H1 (cell line): ENCODE results near the gene ATXN7L3. TPM values are rescaled to one million over a fixed set of nuclear protein-coding genes. Genes with fewer than 3 reads are reported as not detected.

ENCODE experiments used
- CTCF ChIA-PET: fragments of 300-600 bp; sonication (Branson Sonifier 250); formaldehyde crosslinking; loops from one replicate; lab custom pipeline; 2021; ENCODE audit not compliant: partially characterized antibody; lab: Charles Lee
- POLR2A ChIA-PET: fragments of 300-600 bp; sonication (Branson Sonifier 250); formaldehyde crosslinking; loops from one replicate; lab custom pipeline; 2021; ENCODE audit warnings: inconsistent platforms; ENCODE audit not compliant: partially characterized antibody; lab: Charles Lee
- DNase-seq, 2 experiments: peaks; one replicate each; pipeline versions ENCODE4 v3.0.0 to v3.0.0-alpha.2; 2010 to 2022; ENCODE audit warnings: low spot score in 2 of 2, low read depth in 1 of 2, mixed read lengths in 1 of 2
- FAIRE-seq: peaks from 2 replicates; lab custom pipeline; 2011; peaks lifted over from hg19 to GRCh38; lab: Jason Lieb, UNC
- H2AFZ ChIP-seq: 2 replicates; pipeline ENCODE4 v1.8.1; 2012; ENCODE audit warnings: low read length, inconsistent platforms
- H2AK5ac ChIP-seq: 2 replicates; pipeline ENCODE4 v1.6.1; 2013; ENCODE audit warnings: low read depth, low read length
- H2BK120ac ChIP-seq: replicated peaks from 2 replicates; pipeline ENCODE3; 2013; ENCODE audit warnings: low read depth, low read length, inconsistent platforms
- H2BK12ac ChIP-seq: 2 replicates; pipeline ENCODE4 v1.6.1; 2013; ENCODE audit warnings: low read depth, low read length
- H2BK15ac ChIP-seq: 2 replicates; pipeline ENCODE4 v1.6.1; 2013; ENCODE audit warnings: low read length
- H2BK20ac ChIP-seq: 2 replicates; pipeline ENCODE4 v1.6.1; 2013; ENCODE audit warnings: low read length
- H2BK5ac ChIP-seq: 2 replicates; pipeline ENCODE4 v1.6.1; 2013; ENCODE audit warnings: low read depth, low read length
- H3K14ac ChIP-seq: 2 replicates; pipeline ENCODE4 v1.6.1; 2013; ENCODE audit warnings: inconsistent platforms; ENCODE audit not compliant: insufficient read length
- H3K18ac ChIP-seq: 2 replicates; pipeline ENCODE4 v1.6.1; 2013; ENCODE audit warnings: low read length; ENCODE audit errors: extremely low read depth
- H3K23ac ChIP-seq: 2 replicates; pipeline ENCODE4 v1.6.1; 2013; ENCODE audit warnings: inconsistent platforms; ENCODE audit not compliant: insufficient read length
- H3K23me2 ChIP-seq: 2 replicates; pipeline ENCODE4 v1.6.1; 2013; ENCODE audit warnings: low read depth, low read length
- H3K27ac ChIP-seq: 2 replicates; pipeline ENCODE4 v1.6.1; 2011; ENCODE audit warnings: low read depth, low read length, inconsistent platforms
- H3K27me3 ChIP-seq, 4 experiments: replicated peaks in 1 of 4; 1 replicate in 1 of 4; 2 replicates in 3 of 4; pipeline versions ENCODE4 v1.6.1 to v1.8.1; 2011 to 2013; ENCODE audit warnings: low read length in 3 of 4, mild to moderate bottlenecking in 3 of 4, inconsistent platforms in 2 of 4, mixed read lengths in 2 of 4, moderate library complexity in 1 of 4; ENCODE audit not compliant: control insufficient read depth in 3 of 4, insufficient read depth in 3 of 4; ENCODE audit errors: extremely low read depth in 1 of 4
- H3K36me3 ChIP-seq, 4 experiments: 2 replicates each; pipeline versions ENCODE4 v1.6.1 to v1.8.1; 2011 to 2013; ENCODE audit warnings: mild to moderate bottlenecking in 4 of 4, low read length in 3 of 4, moderate library complexity in 2 of 4, control low read depth in 1 of 4, inconsistent platforms in 1 of 4; ENCODE audit not compliant: insufficient read depth in 4 of 4, control insufficient read depth in 2 of 4
- H3K4ac ChIP-seq: replicated peaks from 2 replicates; pipeline ENCODE3; 2013; ENCODE audit warnings: low read length, low read depth, mixed read lengths, inconsistent platforms; ENCODE audit not compliant: insufficient read length
- H3K4me1 ChIP-seq, 4 experiments: replicated peaks in 1 of 4; 1 replicate in 1 of 4; 2 replicates in 3 of 4; pipeline versions ENCODE4 v1.6.1 to v1.8.1; 2011 to 2013; ENCODE audit warnings: low read length in 3 of 4, inconsistent platforms in 2 of 4, mixed read lengths in 1 of 4; ENCODE audit not compliant: insufficient read depth in 4 of 4, control insufficient read depth in 3 of 4
- H3K4me2 ChIP-seq, 2 experiments: 2 replicates each; pipeline versions ENCODE4 v1.6.1 to v1.8.1; 2011 to 2013; ENCODE audit warnings: low read depth in 2 of 2, low read length in 2 of 2, control low read depth in 1 of 2, inconsistent platforms in 1 of 2, mild to moderate bottlenecking in 1 of 2; ENCODE audit not compliant: insufficient read depth in 1 of 2
- H3K4me3 ChIP-seq, 4 experiments: fragments of 200-600, 300-600 bp in 1 of 4; sonication (generic), shearing (Covaris generic), sonication (Bioruptor Twin) in 1 of 4; 2 replicates each; pipeline versions ENCODE4 v1.5.1 to v1.8.1; 2011 to 2016; ENCODE audit warnings: low read length in 4 of 4, low read depth in 3 of 4, control low read depth in 2 of 4, inconsistent platforms in 2 of 4, mild to moderate bottlenecking in 2 of 4, mixed read lengths in 1 of 4, moderate library complexity in 1 of 4; ENCODE audit not compliant: insufficient read depth in 2 of 4; ENCODE audit errors: extremely low read depth in 1 of 4
- H3K56ac ChIP-seq: replicated peaks from 2 replicates; pipeline ENCODE3; 2013; ENCODE audit warnings: low read depth, mild to moderate bottlenecking, mixed read lengths, low read length, inconsistent platforms; ENCODE audit not compliant: insufficient read length
- H3K79me1 ChIP-seq: 2 replicates; pipeline ENCODE4 v1.6.1; 2013; ENCODE audit warnings: low read depth, low read length, control low read depth
- H3K79me2 ChIP-seq, 2 experiments: 2 replicates each; pipeline versions ENCODE4 v1.6.1 to v1.8.1; 2012 to 2013; ENCODE audit warnings: low read length in 2 of 2, mild to moderate bottlenecking in 2 of 2, inconsistent platforms in 1 of 2; ENCODE audit not compliant: insufficient read depth in 2 of 2, control insufficient read depth in 1 of 2
- H3K9ac ChIP-seq, 4 experiments: replicated peaks in 1 of 4; 1 replicate in 1 of 4; 2 replicates in 3 of 4; pipeline versions ENCODE4 v1.6.1 to v1.8.1; 2011 to 2013; ENCODE audit warnings: low read depth in 3 of 4, low read length in 3 of 4, control low read depth in 2 of 4, mild to moderate bottlenecking in 2 of 4, moderate library complexity in 2 of 4, inconsistent platforms in 1 of 4; ENCODE audit errors: extremely low read depth in 1 of 4
- H3K9me3 ChIP-seq, 2 experiments: 2 replicates each; pipeline versions ENCODE4 v1.6.1 to v1.8.1; 2012 to 2013; ENCODE audit warnings: mild to moderate bottlenecking in 2 of 2, moderate library complexity in 2 of 2, control low read depth in 1 of 2, inconsistent platforms in 1 of 2, low read depth in 1 of 2, low read length in 1 of 2, mixed read lengths in 1 of 2; ENCODE audit not compliant: insufficient read depth in 2 of 2
- H4K20me1 ChIP-seq, 2 experiments: replicated peaks in 1 of 2; 2 replicates each; pipeline versions ENCODE3 to v1.8.1; 2011 to 2013; ENCODE audit warnings: inconsistent platforms in 2 of 2, low read length in 2 of 2, mild to moderate bottlenecking in 1 of 2; ENCODE audit not compliant: insufficient read depth in 2 of 2, control insufficient read depth in 1 of 2
- H4K5ac ChIP-seq: 2 replicates; pipeline ENCODE4 v1.6.1; 2013; ENCODE audit warnings: low read length, low read depth, mixed read lengths, inconsistent platforms; ENCODE audit not compliant: insufficient read length
- H4K8ac ChIP-seq: 2 replicates; pipeline ENCODE4 v1.8.0; 2013; ENCODE audit warnings: mild to moderate bottlenecking, moderate library complexity, low read length, inconsistent platforms; ENCODE audit not compliant: insufficient read depth; ENCODE audit errors: extremely low read depth
- H4K91ac ChIP-seq: replicated peaks from 2 replicates; pipeline ENCODE3; 2013; ENCODE audit warnings: low read length, mixed read lengths, inconsistent platforms; ENCODE audit not compliant: insufficient read length
- CEBPB ChIP-seq: IDR thresholded peaks from 2 replicates; pipeline ENCODE4 v1.6.1; 2012; ENCODE audit warnings: low read depth, low read length
- EP300 ChIP-seq, 2 experiments: IDR thresholded peaks; 1 replicate in 1 of 2; 2 replicates in 1 of 2; pipeline ENCODE4 v1.6.1; 2011 to 2012; ENCODE audit warnings: low read depth in 2 of 2, low read length in 2 of 2, mild to moderate bottlenecking in 2 of 2, borderline replicate concordance in 1 of 2, inconsistent platforms in 1 of 2, moderate library complexity in 1 of 2
- HDAC2 ChIP-seq, 2 experiments: fragments of 300-600 bp in 1 of 2; sonication (generic) in 1 of 2; IDR thresholded peaks; 2 replicates each; pipeline ENCODE4 v1.6.1; 2011 to 2012; ENCODE audit warnings: low read depth in 2 of 2, low read length in 2 of 2, mild to moderate bottlenecking in 2 of 2, moderate library complexity in 2 of 2, borderline replicate concordance in 1 of 2, inconsistent platforms in 1 of 2
- SP4 ChIP-seq: IDR thresholded peaks from 2 replicates; pipeline ENCODE4 v1.6.1; 2012; ENCODE audit warnings: low read length, inconsistent platforms
- TAF7 ChIP-seq: optimal IDR thresholded peaks from 2 replicates; pipeline ENCODE3; 2011; ENCODE audit warnings: low read depth, mild to moderate bottlenecking, inconsistent platforms, low read length, moderate library complexity, borderline replicate concordance
- ZNF274 ChIP-seq: IDR thresholded peaks from 2 replicates; pipeline ENCODE4 v1.7.0; 2012; ENCODE audit warnings: low read length, borderline replicate concordance; ENCODE audit errors: extremely low read depth
- WGBS, 2 experiments: shearing (Covaris generic) in 1 of 2; methylation state at CpG; one replicate each; pipeline versions ENCODE4 v1.1.6 to v1.1.7; 2013 to 2015; ENCODE audit warnings: low lambda C conversion rate in 2 of 2, mixed read lengths in 2 of 2, inconsistent platforms in 1 of 2, low coverage in 1 of 2, missing lambda C conversion rate in 1 of 2; ENCODE audit not compliant: insufficient replicate concordance in 2 of 2, insufficient coverage in 1 of 2, insufficient read length in 1 of 2; ENCODE audit errors: extremely low coverage in 1 of 2, missing lambda C conversion rate in 1 of 2; 5-methylcytosine and 5-hydroxymethylcytosine counted together
- polyA plus RNA-seq, 7 experiments: library from polyadenylated mRNA; depleted of rRNA in 3 of 7; stranded (reverse) in 5 of 7; unstranded in 2 of 7; fragments of >200 nt in 5 of 7; fragments of 200-250 nt in 2 of 7; gene quantifications; 1 replicate in 5 of 7; 2 replicates in 1 of 7; 4 replicates in 1 of 7; pipeline versions ENCODE4 v1.2.1 to v1.2.3, GENCODE V29; 2011 to 2013; ENCODE audit warnings: missing spikeins in 2 of 7, mixed read lengths in 2 of 7
- total RNA-seq: library from RNA; stranded (reverse); fragmentation: NEBNext Ultra II Directional; extraction: Animal tissue kit (Norgen Biotek cat#: 25700); gene quantifications from 2 replicates; pipeline ENCODE4 v1.2.1, GENCODE V29; 2021

Gene ATXN7L3
- total and polyA plus RNA-seq, 2 of the 8 experiments (the other 6 are each of a cell fraction or from before 2014, with no cell fraction given): 53.7 to 103 TPM

- FAIRE-seq: peak; percentile 63
- 1% methylated on average over 50 of the region's 50 CpGs; no CpG with 5 or more reads in 1 of the 2 experiments for WGBS, 2 experiments
- H3K9ac ChIP-seq: peak within 1 kb of the TSS; percentile 84 to 98 (median 92)
- no peaks in the 10 kb centered on the region; the same call in 1 of the 2 replicates for H3K23me2 ChIP-seq
- peak within 1 kb of the TSS; percentile 97 for H2BK5ac ChIP-seq
- no peaks in the 10 kb centered on the region for H3K27me3 ChIP-seq
- peak within 1 kb of the TSS; percentile 91 for H3K27ac ChIP-seq
- H2AK5ac ChIP-seq: no peak within 1 kb of the TSS; the same call in 1 of the 2 replicates
- peak within 1 kb of the TSS; percentile 35; the same call in 1 of the 2 replicates for H2BK12ac ChIP-seq
- CTCF ChIA-PET: interaction anchor here (0.9 to 6.3 kb wide), 12 partner anchors 8 to 178 kb away, joined by 3 to 36 read pairs (median 5); partner anchors contain the start of genes ASB16 and HDAC5
- H3K18ac ChIP-seq: peak within 1 kb of the TSS; percentile 100
- peaks cover 9% of the 10 kb centered on the region for H3K79me1 ChIP-seq
- peak within 1 kb of the TSS; percentile 84 for H4K5ac ChIP-seq
- H3K4me2 ChIP-seq: peak within 1 kb of the TSS; percentile 71 to 76
- H3K4me3 ChIP-seq: peak within 1 kb of the TSS; percentile 93 to 99 (median 98)
- DNase-seq: peak; percentile 98 to 99
- no peak within 1 kb of the TSS for H2BK20ac ChIP-seq
- peaks cover 0 to 4% (median 0%) of the 10 kb centered on the region in 4 experiments; a peak in 2 of 7 replicates for H3K4me1 ChIP-seq
- no peak within 1 kb of the TSS for H2BK120ac ChIP-seq
- no peak within 1 kb of the TSS for H2BK15ac ChIP-seq
- no peak within 1 kb of the TSS for H3K23ac ChIP-seq
- H3K14ac ChIP-seq: no peak within 1 kb of the TSS
- no peaks in the 10 kb centered on the region for H3K9me3 ChIP-seq
- H4K8ac ChIP-seq: peak within 1 kb of the TSS; percentile 92
- POLR2A ChIA-PET: interaction anchor here (0.7 to 5.8 kb wide), 20 partner anchors 9 to 269 kb away, joined by 3 to 84 read pairs (median 4); partner anchors contain the start of genes ASB16 and HDAC5
- peak within 1 kb of the TSS; percentile 95 for H3K56ac ChIP-seq
- peak within 1 kb of the TSS; percentile 90 for H3K4ac ChIP-seq
- peaks cover 5 to 39% of the 10 kb centered on the region in 2 experiments; a peak in 3 of 4 replicates for H3K79me2 ChIP-seq
- H2AFZ ChIP-seq: peak within 1 kb of the TSS; percentile 92
- peaks cover 0 to 5% of the 10 kb centered on the region in 2 experiments for H4K20me1 ChIP-seq
- peaks cover 15 to 23% (median 19%) of the 10 kb centered on the region in 4 experiments for H3K36me3 ChIP-seq
- H4K91ac ChIP-seq: no peak within 1 kb of the TSS
- peak; percentile 63 for TF ChIP-seq CEBPB
- no peak for TF ChIP-seq HDAC2 (IDR thresholded peaks at IDR 0.05; ENCODE audit: borderline replicate concordance in 1 of 2, low read depth in 2 of 2, low read length in 2 of 2)
- TF ChIP-seq TAF7: peak; percentile 76
- TF ChIP-seq SP4: peak; percentile 92; the same call in 1 of the 2 replicates
- no peak for TF ChIP-seq EP300 (IDR thresholded peaks at IDR 0.05; ENCODE audit: borderline replicate concordance in 1 of 2, low read depth in 2 of 2, low read length in 2 of 2)
- TF ChIP-seq ZNF274: no peak
Measured at GRCh38 chr17:44186307-44187130, 13.2 kb downstream of the ATXN7L3 start, which contains the start of gene TMUB2. TSS of gene TMUB2 (plus strand) at chr17:44186972. CDS start at chr17:44187709, 737 bp downstream.
